Right lobe of liver (tissue), 5 donors: ENCODE results near the gene ZNF780B. TPM values are rescaled to one million over a fixed set of nuclear protein-coding genes. Genes with fewer than 3 reads are reported as not detected.

Source experiments
- total RNA-seq, 6 experiments: library from RNA; depleted of rRNA in 2 of 6; stranded (reverse); fragments of >200 nt in 2 of 6; fragmentation: NEBNext Ultra II Directional in 3 of 6; extraction: Animal tissue kit (Norgen Biotek cat#: 25700) in 3 of 6; gene quantifications; one replicate each; pipeline versions ENCODE4 v1.1.0 to v1.2.4, GENCODE V29; 2016 to 2023
- donor health status: DM: no; HTN: no; CAD: no.
- donor health status: DM: no; HTN: no; CAD: no.
- donor health status: DM: no; HTN: yes; CAD: no.
- donor health status: DM: no; HTN: yes; CAD: no.

Gene ZNF780B
- total RNA-seq, 6 experiments from 2014 or later: 3.2 to 9.6 (median 5.8) TPM

Other genes starting within 250 kb of the ZNF780B start
- gene DYRK1B, start 222.1 kb downstream of the ZNF780B start, total RNA-seq: 1 to 10 TPM; 2.5 to 6.3 (median 4.4) TPM
- 10 to 100 TPM; 46.1 to 76.2 (median 51.4) TPM for gene FBL, start 209.9 kb downstream of the ZNF780B start, total RNA-seq
- gene FCGBP, start 121.6 kb downstream of the ZNF780B start, total RNA-seq: 10 to 100 TPM in 1 of 6 experiments, 1 to 10 TPM in 5; 3.8 to 31.6 (median 3.9) TPM
- gene PSMC4, start 85.1 kb downstream of the ZNF780B start, total RNA-seq: 100 to 1,000 TPM in 1 of 6 experiments, 10 to 100 TPM in 5; 40.0 to 106 (median 52.5) TPM
- 1 to 10 TPM; 1.5 to 5.4 (median 3.5) TPM for gene ZNF546, start 59.2 kb downstream of the ZNF780B start, total RNA-seq
- 10 to 100 TPM in 4 of 6 experiments, 1 to 10 TPM in 2; 8.4 to 11.1 (median 10.2) TPM for gene ZNF780A, start 34.7 kb upstream of the ZNF780B start, total RNA-seq
- 1 to 10 TPM; 4.2 to 7.0 (median 6.5) TPM for gene MAP3K10, start 135.2 kb upstream of the ZNF780B start, total RNA-seq
- not detected for gene TTC9B, start 162.2 kb upstream of the ZNF780B start, total RNA-seq
- gene CCNP, start 170.5 kb upstream of the ZNF780B start, total RNA-seq: 1 to 10 TPM; 1.5 to 8.7 (median 3.9) TPM
- 100 to 1,000 TPM in 3 of 6 experiments, 10 to 100 TPM in 3; 83.2 to 132 (median 107) TPM for gene AKT2, start 229.1 kb upstream of the ZNF780B start, total RNA-seq